GM12801 (cell line): ENCODE data around the gene CTDSP2.

Experiments used
- TF ChIP-seq, protein P1 (sequence below): IDR thresholded peaks from one replicate; pipeline ENCODE4 v1.5.1; 2011; ENCODE audit warnings: control low read depth; ENCODE audit not compliant: insufficient read length; ENCODE audit errors: extremely low read depth

Gene CTDSP2

DNA sequence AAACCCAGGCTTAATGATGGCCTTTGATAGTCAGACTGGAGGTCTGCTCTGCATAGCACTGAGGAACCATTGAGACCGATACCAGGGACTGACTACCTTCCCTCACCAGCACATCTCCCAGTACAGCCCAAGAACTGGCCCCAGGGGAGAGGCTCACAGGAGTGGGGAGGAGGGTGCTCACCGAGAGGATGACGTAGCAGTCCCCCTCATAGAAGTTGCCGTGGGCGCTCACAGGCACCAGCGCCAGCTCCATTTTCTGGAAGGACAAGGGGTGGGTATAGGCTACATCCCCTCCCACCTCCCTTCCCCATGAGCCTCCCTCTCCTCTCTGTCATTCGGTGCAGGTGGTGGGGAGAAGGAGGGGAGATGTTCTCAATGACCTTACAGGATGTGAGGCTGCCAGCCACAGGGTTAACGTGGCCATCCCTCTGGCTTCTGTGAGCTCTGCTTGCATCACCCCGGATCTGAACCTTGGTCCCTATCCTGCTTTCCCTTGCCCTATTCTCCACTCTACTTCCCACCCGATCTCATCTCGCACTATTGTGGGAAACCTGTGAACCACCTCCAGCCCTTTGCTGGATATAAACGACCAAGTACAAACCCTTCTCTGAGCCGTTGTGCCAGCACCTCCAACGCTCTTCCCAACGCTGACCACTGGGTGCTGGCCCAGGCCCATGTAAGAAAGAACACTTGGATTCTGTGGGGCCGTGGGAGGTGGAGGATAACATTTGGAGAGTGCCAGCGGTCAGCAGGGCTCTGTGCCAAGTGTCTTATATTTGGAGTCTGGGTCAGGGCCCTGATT lies 32.4 kb downstream of the CTDSP2 start:
- TF ChIP-seq, protein P1, sequence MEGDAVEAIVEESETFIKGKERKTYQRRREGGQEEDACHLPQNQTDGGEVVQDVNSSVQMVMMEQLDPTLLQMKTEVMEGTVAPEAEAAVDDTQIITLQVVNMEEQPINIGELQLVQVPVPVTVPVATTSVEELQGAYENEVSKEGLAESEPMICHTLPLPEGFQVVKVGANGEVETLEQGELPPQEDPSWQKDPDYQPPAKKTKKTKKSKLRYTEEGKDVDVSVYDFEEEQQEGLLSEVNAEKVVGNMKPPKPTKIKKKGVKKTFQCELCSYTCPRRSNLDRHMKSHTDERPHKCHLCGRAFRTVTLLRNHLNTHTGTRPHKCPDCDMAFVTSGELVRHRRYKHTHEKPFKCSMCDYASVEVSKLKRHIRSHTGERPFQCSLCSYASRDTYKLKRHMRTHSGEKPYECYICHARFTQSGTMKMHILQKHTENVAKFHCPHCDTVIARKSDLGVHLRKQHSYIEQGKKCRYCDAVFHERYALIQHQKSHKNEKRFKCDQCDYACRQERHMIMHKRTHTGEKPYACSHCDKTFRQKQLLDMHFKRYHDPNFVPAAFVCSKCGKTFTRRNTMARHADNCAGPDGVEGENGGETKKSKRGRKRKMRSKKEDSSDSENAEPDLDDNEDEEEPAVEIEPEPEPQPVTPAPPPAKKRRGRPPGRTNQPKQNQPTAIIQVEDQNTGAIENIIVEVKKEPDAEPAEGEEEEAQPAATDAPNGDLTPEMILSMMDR: no peak

DNA sequence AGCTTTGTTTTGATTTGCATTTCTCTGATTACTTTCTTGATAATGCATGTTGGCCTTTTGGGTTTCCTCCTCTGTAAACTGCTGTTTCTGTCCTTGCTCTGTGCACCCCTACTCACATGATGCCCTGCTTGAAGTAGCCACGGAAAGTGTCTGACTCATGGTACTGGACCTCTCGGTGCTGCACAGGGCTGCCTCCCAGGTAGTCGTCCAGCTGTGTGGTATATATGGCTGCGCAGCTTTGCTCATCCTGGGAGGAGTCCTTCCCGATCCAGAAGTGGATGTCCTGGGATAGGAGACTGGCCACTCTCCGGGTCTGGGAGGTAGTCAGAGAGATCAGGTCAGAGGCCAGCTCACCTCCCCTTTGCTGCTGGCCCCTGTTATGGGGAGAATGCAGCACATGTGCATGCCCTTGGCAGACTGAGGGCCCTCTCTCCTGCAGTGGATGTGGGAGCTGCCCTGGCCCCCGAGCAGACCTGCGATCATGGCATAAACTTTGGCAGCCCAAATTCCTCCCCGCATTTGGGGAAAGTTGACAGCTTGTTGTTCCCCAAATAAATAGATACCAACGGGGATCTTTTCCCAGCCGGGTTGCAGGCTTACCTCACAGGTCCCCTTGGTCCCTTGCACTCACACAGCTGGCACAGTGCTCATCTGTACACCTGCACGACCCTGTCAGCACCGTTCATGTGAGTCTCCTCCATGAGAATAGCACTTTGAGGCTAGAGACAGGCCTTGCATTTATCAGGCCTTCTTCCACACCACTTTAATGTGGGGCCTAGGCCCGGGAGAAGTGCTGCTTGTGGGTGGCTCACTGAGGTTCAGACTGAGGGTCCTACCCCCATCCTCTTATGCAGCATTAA lies 33.2 kb downstream of the CTDSP2 start:
- TF ChIP-seq, protein P1: no peak

DNA sequence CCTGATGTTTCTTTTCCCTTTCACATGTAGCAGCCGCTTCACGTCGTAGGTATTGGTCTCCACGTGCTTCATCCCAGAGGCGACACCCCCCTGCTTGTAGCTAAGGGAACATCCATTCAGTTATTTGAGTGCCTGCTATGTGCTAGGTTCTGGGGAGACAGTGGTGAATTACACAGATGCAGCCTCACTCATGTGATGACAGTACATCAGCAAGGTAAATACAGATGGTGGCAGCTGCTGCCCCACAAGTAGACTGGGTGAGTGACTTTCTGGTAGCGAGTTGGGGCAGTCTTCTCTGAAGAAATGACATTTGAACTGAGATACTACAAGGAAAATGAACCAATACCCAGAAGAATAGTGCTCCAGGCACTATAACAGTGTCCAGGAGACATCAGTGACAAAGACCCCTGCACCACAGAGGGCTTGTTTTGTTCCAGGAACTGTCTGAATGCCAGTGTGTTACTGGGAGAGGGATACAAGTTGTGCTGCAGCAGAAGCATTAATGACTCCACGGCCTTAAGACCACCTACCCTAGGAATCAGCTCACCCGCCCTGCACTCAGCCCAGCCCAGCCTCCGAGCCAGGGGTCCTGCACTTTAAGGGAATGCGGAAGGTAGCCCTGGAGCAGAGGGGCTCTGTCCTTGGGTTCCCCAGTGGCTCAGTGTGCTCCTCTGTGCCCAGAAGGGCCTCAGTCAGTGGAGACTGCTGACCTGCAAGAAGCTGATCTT lies 35.3 kb downstream of the CTDSP2 start:
- TF ChIP-seq, protein P1: no peak

DNA sequence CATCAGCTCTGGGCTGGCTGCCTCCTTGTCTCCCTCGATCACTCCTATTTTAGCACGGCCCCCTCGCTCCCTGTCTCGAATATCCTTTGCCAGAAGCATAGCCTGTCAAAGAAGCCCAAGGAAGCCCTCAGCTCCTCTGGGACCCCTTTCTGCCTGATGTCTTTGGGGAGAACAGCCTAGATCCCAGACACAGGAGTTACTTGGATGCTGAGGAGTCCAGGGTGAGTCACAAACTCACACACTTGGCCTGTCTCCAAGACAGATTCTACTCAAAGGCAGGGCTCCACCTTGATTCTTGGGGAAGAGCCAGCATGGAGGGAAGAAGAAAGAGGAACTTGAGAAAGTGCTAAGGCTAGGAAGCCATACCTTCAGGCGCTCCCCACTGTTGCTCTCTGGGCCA lies 36.1 kb downstream of the CTDSP2 start:
- TF ChIP-seq, protein P1: no peak

GRCh38 chr12:57809425-57809824 lies 37.1 kb downstream of the CTDSP2 start:
- TF ChIP-seq, protein P1: no peak

DNA sequence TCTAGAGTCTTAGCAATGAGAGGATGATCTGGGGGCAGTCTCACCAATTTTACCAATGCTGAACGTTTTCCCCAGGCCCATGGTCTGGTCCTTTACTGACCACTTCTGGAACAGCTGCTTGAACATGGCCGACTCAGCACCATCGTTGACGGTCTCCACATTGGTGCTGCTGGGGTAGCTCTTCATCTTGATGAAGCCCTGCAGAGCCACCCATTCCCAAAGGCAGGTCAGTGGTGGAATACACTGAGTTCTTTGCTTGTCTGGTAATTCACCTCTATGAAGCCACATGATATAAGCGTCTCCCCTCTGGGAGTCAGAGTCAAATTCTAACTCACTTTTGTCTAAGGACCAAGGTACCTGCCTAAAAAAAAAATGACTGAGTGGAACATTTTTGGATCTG lies 38.2 kb downstream of the CTDSP2 start:
- TF ChIP-seq, protein P1: no peak

DNA sequence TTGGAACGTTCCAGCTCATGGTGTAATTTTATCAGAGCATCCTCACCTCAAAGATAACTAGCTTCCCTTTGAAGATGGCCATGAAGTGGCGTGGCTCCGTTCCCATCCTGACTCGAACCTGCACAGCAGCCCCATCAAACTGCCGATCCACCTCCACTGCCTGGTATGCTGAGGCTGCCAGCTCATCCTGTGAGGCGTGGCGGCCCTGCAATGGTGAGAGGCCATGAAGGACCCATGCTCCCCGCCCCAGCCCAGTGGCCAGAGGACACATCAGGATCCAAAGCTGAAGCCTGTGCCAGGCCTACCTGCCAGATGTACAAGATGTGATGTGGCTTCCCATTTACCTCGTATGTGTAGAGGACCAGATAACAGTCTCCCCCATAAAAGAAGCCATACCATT lies 39.2 kb downstream of the CTDSP2 start:
- TF ChIP-seq, protein P1: no peak
